Stimulated activated CD4-positive, alpha-beta T cell treated with anti-CD3 and anti-CD28 coated beads, Interleukin-2, amount 100 ng/mL, for 48 hours (primary cell): ENCODE results near the gene DUSP28.

ENCODE experiments used
- DNase-seq, 2 donors: peaks; one replicate each; pipeline ENCODE4 v3.0.0-alpha.2; 2020

DUSP28 gene

GRCh38 chr2:240588006-240588655 lies 28.0 kb downstream of the DUSP28 start:
- no peak for DNase-seq

DNA sequence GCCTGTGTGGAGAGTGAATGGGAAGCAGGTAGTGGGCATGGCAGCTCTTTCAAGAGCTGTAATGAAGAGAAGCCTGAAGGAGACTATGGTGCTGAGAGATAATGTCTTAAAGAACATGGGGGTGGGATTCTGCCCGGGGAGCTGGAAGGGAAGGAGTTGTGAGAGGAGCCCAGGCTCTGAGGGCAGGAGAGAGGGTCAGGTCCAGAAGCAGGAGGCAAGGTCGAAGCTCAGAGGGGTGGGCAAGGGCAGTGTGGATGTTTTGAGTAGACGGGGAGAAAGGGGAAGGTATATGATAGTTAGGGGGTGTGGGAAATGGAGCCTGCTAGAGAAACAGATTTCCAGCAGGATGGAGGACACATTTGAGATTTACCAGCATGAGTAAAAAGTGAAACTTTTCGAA lies 28.5 kb downstream of the DUSP28 start:
- no peak for DNase-seq

DNA sequence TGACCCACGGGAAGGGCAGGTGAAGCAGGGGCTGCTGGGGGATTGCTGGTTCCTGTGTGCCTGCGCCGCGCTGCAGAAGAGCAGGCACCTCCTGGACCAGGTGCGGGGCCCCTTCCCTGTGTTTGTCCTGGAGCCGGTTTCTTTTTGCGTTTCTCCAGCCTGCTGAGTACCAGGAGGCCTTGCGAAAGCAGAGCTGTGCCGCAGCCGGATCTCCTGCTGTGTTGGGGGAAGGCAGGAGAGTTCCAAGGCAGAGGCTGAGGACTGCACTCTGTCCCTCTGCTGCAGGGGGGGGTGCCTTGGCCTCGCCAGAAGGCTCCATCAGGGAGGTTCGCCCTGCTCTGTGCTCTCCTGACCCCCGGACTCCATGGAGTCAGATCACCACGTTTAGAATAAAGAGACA lies 29.2 kb downstream of the DUSP28 start:
- no peak for DNase-seq

DNA sequence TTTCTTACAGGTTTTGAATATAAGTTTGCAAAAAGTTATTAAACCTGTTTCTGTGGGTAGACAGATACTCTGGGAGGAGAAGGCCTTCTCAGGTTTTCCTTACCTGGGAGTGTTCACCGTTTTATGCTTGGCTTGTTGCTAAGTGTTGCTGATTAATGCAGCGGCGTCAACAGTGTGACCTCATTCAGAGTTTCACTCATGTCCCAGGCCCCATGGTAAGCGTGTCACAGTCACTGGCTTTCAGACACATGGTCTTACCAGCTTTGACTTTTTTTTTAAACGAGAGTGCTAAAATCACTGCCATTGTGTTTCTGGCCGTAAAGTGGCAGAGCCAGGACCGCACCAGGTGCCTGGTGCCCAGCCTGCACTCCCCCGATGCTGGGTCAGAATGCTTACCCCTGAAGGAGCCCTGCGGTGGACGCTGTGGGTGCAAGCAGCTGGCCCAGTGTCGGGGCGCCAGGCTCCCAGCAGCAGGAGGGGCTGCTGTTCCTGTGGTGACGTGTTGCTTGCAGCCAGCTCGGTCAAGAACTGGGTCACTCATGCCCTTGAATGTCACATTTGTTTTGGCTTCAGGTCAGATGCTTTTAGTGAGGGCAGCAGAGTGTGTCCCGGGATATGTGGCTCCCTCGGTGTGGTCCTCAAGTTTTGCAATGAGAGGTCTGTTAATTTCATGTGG lies 29.8 kb downstream of the DUSP28 start:
- no peak for DNase-seq

DNA sequence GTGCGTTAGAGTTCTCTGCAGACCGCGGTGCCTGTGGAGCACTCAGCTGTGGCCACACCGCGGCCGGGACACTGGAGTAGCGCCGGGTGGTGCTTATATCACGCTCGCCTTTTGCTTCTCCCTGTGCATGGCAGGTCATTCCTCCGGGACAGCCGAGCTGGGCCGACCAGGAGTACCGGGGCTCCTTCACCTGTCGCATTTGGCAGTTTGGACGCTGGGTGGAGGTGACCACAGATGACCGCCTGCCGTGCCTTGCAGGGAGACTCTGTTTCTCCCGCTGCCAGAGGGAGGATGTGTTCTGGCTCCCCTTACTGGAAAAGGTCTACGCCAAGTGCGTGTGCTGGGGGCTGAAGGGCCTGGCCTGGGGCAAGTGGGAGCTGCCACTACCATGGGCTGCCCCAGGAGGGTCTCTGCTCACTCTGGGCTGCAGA lies 30.5 kb downstream of the DUSP28 start:
- DNase-seq: no peak

DNA sequence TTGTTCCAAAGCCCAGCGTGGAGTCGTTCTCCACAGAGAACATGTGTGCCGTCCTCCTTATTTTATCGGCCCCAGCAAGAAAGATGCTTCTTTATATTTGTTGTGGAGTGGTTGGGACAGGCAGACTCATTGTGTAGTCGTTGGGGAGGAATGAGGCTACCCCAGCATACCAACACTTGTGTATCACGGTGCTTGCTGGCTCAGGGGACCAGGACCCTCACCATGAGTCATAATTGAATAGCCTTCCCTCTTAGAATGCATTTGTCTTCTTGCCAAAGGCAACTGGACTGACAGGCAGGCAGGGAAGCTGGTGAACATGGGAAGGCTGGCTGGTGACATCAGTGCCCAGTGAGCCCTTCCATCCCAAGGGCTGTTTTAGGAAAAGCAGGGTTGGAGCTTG lies 31.1 kb downstream of the DUSP28 start:
- no peak for DNase-seq

DNA sequence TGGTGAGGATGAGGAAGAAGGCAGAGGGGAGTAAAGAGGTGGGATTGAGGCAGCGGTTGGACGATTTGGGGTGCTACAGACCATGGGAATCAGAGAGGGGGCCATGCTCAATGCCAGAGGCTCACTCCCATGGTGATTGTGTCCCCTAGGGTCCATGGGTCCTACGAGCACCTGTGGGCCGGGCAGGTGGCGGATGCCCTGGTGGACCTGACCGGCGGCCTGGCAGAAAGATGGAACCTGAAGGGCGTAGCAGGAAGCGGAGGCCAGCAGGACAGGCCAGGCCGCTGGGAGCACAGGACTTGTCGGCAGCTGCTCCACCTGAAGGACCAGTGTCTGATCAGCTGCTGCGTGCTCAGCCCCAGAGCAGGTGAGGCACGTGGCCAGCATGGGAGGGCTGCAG lies 31.6 kb downstream of the DUSP28 start:
- DNase-seq: no peak

DNA sequence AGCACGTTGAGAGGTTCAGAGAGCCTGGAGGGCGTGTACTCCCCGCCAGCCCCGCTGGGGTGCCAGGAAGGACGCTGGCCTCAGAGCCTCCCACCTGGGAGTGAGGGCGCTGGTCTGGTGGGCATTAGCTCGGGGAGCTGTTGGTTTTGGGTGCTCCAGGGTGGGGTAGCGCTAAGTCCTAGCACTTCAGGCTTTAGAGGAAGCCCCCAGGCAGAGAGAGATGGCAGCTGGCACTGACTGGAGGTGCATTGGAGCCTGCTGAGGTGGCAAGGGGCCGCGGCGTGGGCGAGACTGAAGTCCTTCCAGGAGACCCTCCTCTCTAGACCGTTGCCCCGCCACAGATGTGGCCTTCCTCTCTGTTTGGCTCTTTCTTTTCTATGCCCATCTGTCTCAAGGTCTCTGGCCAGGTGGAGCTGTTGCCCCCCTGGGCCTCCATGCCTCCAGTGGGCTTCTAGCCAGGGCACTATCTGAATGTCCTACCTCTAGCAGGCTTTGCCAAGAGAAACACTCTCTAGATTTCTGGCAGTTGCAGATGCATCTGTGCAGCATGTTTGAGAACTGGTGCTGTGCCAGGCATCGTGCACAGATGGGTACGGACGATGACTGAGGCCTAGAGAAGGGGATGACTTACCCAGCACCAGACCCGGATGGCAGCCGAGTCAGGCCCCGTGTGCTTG lies 33.0 kb downstream of the DUSP28 start:
- DNase-seq: no peak

DNA sequence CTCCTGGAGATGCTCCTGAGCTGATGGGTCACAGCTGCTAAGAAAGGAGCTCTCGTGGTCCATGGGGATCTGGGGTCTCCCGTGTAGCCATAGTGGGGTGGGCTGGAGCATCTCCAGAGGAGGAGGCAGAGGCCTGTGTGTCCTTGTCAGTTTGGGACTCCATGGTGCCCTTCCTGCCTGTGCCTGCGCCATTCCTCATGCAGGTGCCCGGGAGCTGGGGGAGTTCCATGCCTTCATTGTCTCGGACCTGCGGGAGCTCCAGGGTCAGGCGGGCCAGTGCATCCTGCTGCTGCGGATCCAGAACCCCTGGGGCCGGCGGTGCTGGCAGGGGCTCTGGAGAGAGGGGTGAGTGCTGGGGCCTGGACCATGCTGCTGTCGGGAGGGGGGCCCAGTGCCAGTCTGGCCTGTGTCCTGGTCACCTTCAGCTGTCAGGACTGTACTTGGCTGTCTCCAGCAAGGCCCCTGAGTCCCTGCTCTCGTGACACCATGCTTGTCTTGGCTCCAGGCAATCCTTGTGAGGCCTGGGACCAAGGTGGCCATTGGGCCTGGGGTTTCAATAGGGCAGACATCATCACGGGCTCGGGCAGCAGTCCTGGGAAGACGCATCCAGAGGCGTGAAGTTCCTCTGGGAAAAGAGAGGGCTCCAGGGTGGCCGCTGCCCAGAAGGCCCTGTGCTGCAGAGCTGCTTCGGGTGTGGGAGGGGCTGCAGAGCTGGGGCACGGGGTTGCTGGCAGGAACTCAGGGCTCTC lies 33.7 kb downstream of the DUSP28 start:
- DNase-seq: no peak

DNA sequence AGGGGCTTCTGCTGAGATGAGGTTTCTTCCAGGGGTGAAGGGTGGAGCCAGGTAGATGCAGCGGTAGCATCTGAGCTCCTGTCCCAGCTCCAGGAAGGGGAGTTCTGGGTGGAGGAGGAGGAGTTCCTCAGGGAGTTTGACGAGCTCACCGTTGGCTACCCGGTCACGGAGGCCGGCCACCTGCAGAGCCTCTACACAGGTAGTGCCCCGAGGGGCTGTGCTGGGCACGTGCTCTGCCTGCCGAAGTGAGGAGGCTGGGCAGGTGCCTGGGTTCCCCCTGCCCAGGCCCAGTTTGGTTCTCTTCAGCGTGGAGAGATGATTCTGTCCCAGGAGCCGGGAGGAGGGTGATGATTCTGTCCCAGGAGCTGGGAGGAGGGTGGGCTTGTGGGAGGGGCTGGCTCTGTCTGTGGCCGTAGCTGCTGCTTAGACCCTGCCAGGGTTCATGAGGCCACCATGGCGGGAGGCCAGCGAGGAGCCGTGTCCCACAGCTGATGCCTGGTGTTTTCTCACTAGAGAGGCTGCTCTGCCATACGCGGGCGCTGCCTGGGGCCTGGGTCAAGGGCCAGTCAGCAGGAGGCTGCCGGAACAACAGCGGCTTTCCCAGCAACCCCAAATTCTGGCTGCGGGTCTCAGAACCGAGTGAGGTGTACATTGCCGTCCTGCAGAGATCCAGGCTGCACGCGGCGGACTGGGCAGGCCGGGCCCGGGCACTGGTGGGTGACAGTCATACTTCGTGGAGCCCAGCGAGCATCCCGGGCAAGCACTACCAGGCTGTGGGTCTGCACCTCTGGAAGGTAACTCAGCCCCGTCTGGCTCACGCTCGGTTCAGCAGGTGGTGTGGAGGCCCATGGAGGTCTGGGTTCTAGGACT lies 34.6 kb downstream of the DUSP28 start:
- DNase-seq: no peak

- peak; percentile 22 to 26 for DNase-seq
Measured at GRCh38 chr2:240595381-240596079, 35.4 kb downstream of the DUSP28 start.

- DNase-seq: no peak
Measured at GRCh38 chr2:240596080-240596460, 35.9 kb downstream of the DUSP28 start.

DNA sequence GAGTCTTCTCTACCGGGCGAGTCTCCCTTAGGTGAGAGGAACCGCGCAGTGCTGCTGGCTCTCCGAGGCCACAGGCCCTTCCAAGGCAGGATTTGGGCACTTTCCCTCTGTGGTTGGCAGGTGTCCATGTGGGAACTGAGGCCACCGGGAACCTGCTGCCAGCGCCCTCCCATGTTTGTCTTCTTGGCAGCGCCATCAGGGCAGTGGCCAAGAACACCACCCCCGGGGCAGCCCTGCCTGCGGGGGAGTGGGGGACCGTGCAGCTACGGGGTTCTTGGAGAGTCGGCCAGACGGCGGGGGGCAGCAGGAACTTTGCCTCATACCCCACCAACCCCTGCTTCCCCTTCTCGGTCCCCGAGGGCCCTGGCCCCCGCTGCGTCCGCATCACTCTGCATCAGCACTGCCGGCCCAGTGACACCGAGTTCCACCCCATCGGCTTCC lies 36.4 kb downstream of the DUSP28 start:
- DNase-seq: no peak

DNA sequence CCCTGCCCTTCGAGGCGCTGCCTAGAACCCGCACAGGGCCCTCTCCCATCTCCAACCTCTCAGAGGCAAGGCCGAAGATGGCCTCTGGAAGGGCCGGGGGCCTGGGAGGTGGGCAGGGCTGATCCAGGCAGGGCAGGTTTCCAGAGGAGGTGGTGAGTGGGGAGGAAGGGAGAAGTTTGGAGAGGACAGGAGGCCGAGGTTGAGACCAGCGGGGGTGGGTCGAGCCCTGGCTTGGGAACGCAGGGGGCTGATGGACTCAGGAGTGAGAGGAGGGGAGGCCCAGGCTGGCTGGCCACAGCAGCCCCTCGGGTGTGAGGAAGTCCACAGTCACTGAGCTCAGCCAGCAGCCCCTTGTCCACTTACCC lies 36.9 kb downstream of the DUSP28 start:
- no peak for DNase-seq

DNA sequence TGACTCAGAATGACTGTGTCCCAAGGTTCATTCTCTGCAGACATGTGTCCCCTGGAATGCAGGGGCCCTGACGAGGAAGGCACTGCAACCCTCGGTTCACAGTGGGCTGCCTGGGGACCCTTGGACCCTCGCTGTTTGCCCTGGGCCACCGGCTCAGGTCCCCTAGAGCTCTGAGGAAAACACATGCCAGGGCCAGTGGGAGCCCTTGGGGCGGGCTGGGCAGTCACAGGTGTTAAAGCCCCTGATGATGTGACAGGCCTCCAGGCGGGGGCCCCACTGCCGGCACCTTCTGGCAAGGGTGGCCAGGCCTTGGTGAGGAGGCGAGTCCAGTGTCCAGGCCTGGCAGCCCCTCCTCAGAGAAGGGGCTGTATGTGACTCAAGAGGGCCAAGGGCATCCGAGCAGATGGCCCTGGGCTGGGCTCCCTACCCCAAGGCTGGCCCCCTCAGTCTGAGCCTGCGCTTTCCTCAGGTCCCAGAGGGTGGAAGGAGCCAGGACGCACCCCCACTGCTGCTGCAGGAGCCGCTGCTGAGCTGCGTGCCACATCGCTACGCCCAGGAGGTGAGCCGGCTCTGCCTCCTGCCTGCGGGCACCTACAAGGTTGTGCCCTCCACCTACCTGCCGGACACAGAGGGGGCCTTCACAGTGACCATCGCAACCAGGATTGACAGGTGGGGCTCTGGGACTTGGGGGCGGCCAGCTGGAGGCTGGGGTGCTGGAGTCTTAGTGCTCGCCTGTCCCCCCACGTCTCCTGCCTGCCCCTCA lies 37.4 kb downstream of the DUSP28 start:
- no peak for DNase-seq

DNA sequence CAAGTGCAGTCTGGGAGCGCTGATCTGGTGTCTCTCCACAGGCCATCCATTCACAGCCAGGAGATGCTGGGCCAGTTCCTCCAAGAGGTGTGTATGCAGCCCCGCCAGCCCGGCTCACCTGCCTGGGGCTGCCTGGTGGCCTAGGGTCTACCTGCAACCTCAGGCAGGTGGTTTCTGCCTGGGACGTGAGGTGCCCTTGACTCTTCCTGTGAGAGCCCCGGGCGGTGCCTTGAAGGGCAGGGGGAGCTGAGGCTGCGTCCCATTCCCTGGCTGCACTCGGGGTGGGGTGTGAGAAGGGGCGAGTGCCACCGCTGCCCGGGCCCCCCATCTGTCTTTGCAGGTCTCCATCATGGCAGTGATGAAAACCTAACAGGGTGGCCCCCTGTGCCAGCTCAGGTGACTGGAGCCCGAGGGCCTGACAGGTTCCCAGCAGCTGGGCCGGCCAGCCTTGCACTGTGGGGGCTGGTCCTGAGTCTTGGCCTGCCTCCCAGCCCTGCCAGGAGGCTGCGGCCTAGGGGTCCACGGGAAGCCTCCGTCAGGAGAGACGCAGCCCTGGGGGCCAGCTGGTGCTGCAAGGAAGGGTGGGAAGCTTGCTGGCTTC lies 38.3 kb downstream of the DUSP28 start:
- DNase-seq: no peak

DNA sequence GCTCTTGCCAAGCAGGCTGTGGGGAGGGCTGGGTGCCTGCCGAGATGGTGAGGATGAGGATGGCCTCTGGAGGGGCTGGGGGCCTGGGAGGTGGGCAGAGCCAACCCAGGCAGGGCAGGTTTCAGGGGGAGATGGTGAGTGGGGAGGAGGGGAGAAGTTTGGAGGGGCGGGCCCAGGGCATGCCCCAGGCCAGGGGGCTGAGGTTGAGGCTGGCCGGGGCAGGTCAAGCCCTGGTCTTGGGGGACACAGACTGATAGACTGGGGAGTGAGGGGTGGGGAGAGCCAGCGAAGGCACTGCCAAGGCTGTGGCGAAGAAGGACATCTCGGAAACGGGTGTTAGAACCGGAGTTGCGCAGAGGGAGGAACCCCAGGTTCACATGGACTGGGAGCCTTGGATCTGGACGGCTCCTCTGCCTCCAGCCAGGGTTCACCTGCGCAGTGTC lies 39.0 kb downstream of the DUSP28 start:
- DNase-seq: no peak

- DNase-seq: no peak
Measured at GRCh38 chr2:240600451-240600961, 40.3 kb downstream of the DUSP28 start.

DNA sequence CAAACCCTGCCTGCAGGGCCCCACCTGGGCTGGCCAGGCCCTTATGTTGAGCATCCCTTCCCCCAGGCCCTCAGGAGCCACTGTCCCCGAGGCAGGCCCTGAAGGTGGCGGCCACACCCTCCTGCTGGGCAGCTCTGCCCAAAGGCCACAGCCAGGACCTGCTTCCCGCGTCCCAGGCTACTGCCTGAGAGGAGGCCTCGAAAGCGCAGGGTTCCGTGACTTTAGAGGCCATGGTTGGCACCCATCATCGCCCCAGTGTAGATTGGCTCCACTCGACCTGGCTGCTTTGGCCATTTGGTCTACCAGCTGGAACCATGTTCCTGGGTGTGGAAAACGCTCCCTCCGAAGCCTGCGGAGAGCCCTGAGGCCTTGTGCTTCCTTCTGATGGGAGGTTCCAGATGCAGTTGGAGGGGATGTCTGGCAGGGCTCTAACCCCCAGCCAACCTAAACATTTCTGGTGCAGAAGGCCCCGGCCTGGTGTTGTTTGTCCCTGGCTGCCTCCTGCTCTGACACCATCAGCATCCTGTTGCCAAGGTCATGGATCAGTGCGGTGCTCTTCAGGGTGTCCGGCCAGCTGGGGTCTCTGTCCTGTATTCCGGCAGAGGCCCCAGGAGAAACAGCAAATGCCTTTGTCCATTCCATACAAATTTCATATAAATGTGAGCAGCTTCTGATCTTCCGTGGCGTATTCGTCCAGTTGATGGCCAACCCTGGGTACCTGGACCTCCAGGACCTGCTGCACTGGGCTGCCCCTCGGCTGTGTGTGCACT lies 41.1 kb downstream of the DUSP28 start:
- no peak for DNase-seq

- DNase-seq: no peak
Measured at GRCh38 chr2:240601831-240602160, 41.6 kb downstream of the DUSP28 start.
